Lower leg skin (tissue), 3 donors: Measurements from ENCODE around the gene MAP4.

Experiments
- POLR2A ChIP-seq, 2 donors: fragments of 450-650 bp; IDR thresholded peaks; one replicate each; pipeline ENCODE4 v1.6.1; 2016 to 2017; ENCODE audit warnings: antibody characterized with exemption in 2 of 2, mild to moderate bottlenecking in 1 of 2, moderate library complexity in 1 of 2
- TF ChIP-seq, protein P1 (sequence below), 3 donors: fragments of 450-650 bp; IDR thresholded peaks; one replicate each; pipeline ENCODE4 v1.5.1; 2016; ENCODE audit warnings: antibody characterized with exemption in 3 of 3, mild to moderate bottlenecking in 3 of 3, moderate library complexity in 2 of 3

DNA sequence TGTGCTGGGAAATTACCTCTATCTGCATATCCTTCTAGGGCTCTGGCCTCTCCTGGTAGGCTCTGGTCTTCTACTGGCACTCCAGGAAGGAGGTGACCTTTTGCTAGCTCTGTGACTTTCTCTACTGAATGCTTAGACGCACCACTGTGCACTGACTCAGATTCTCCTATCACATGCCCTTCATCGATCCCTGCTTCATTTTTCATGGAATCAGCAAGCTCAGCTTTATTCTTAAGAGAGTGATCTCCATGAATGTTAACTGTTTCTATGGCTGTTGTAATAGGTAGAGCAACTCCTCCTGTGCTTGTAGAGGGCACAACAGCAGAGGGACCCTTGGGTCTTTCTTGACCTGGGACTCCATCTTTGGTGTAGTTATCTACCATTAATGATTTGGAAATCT is 106.6 kb downstream of the MAP4 start:
- TF ChIP-seq POLR2A (IDR thresholded peaks at IDR 0.05): no peak
- TF ChIP-seq, protein P1, sequence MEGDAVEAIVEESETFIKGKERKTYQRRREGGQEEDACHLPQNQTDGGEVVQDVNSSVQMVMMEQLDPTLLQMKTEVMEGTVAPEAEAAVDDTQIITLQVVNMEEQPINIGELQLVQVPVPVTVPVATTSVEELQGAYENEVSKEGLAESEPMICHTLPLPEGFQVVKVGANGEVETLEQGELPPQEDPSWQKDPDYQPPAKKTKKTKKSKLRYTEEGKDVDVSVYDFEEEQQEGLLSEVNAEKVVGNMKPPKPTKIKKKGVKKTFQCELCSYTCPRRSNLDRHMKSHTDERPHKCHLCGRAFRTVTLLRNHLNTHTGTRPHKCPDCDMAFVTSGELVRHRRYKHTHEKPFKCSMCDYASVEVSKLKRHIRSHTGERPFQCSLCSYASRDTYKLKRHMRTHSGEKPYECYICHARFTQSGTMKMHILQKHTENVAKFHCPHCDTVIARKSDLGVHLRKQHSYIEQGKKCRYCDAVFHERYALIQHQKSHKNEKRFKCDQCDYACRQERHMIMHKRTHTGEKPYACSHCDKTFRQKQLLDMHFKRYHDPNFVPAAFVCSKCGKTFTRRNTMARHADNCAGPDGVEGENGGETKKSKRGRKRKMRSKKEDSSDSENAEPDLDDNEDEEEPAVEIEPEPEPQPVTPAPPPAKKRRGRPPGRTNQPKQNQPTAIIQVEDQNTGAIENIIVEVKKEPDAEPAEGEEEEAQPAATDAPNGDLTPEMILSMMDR (IDR thresholded peaks at IDR 0.05): no peak
